GM18517 (cell line): ENCODE data around the gene PIAS1.
"Not testable (repeated sequence)": the region's sequence is repeated elsewhere in the genome, so short reads cannot be mapped to it uniquely, and the experiment has no call there.

ENCODE experiments used
- ATAC-seq: cut with Tn5 transposase; IDR thresholded peaks from one replicate; pipeline ENCODE4 v1.9.1; 2021; ENCODE audit warnings: mild to moderate bottlenecking, moderate library complexity; ENCODE audit not compliant: unreplicated experiment

PIAS1 gene

DNA sequence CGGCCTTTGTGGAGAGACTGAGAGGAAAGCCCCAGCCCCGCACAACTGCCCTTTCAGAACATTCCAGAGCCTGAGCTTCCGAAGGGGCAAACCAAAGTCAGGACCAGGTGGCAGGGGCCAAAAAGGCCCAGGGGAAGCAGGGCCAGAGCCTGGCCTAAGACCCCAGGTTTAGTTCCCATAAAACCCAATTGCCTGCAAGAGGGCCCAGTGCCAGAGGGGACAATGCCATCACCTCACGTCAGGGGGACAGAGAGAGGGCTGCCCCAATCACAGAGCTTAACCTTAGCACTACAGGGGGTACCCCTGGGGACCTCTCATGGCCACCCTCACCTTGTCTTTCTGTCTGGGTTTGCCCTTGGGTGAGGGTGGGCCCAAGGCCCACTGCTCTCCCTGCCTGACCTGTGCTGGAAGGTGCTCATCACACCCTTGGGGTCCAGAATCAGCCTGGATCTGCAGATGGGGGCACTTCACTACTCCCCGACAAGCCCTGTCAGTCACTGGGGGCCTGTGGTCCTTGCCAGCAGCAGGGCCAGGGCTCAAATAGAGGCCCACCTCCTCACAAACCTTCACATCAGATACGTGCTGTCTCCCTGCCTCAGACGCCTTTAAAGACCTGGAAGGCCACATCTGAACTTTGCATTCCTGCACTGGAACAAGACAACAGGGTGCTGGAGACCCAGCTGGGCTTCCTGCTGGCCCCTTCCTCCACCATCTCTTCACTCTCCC is 147.2 kb downstream of the PIAS1 start:
- ATAC-seq = no peak

DNA sequence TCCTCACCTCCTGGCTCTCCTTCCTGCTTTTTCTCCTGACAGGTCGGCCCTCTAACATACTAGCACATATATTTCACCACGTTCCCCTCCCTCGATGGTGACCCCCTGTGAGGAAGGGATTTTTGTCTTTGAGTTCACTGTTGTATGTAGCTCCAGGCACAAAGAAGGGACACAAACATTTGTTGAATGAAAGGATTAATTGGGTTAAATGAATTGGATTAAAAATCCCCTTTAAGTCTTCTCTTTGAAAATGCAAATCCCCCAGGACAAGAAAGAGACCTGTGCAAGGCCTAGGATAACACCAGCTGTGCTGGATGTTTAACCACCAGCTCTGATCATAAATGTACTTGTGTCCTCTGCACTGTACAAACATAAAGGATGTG is 147.8 kb downstream of the PIAS1 start:
- no peak for ATAC-seq

DNA sequence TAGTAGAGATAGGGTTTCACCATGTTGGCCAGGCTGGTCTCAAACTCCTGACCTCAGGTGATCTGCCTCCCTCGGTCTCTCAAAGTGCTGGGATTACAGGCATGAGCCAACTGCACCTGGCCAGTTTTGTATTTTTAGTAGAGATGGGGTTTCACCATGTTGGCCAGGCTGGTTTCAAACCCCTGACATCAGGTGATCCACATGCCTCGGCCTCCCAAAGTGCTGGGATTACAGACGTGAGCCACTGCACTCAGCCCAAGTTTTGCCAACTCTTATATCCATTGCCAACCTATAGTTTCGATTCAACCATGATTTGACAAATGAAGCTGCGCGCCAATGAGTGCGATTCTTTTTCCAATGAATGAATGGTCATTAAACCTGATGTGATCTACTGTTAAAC is 148.9 kb downstream of the PIAS1 start:
- ATAC-seq = not testable (repeated sequence)

DNA sequence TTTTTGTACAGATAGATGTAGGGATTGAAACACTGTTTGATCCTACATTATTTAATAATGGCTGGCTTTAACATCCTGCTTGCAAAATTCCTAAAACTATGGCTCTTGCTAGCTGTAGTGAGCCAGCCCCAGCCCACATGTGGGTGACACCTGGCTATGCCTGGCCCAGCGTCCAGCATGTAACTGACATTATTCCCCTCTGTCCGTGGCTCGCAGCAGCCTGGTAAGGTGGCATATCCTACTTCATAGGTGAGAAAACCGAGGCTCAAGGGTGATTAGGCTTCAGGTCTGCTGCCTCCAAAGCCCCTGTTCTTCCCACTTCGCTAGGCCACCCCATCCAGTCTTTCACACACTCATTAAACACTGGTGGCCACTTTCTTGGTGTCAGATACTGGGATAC is 149.4 kb downstream of the PIAS1 start:
- no peak for ATAC-seq

DNA sequence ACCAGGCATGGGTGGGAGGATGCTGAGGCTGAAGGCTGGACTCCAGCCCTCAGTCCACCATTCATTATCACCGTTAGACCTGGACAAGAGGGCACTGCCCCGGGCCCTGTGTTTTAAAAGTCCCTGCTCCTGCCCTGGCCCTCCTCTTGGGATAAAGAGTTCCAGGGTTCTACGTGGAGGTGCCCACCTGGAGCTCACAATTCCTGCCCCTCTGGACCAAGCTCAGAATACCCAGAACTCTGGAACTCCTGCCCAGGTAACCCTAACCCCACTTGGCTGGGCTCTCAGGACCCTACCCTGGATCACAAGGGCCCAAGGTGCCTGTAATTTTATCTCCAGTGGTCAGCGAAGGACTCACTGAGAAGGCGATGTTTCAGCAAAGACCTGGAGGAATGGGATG is 149.8 kb downstream of the PIAS1 start:
- no peak for ATAC-seq

DNA sequence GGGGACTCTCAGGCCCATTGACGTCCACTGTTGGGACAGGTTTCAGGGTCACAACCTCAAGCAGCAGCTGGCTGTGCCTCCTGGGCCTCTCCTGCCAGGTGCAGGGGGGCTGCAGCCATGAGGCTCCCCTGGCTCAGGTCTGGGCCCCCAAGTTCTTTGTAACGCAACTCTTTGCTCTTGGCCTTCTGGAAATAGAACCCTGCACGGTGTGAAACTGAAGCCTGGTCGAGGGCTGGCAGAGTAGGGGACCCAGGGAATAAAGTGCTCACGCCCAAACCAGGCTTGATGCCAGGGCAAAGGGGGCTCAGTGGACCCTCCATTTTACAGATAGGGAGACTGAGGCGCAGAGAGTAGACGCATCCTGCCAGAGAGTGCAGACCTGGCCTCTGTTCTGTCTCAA is 150.2 kb downstream of the PIAS1 start:
- no peak for ATAC-seq

DNA sequence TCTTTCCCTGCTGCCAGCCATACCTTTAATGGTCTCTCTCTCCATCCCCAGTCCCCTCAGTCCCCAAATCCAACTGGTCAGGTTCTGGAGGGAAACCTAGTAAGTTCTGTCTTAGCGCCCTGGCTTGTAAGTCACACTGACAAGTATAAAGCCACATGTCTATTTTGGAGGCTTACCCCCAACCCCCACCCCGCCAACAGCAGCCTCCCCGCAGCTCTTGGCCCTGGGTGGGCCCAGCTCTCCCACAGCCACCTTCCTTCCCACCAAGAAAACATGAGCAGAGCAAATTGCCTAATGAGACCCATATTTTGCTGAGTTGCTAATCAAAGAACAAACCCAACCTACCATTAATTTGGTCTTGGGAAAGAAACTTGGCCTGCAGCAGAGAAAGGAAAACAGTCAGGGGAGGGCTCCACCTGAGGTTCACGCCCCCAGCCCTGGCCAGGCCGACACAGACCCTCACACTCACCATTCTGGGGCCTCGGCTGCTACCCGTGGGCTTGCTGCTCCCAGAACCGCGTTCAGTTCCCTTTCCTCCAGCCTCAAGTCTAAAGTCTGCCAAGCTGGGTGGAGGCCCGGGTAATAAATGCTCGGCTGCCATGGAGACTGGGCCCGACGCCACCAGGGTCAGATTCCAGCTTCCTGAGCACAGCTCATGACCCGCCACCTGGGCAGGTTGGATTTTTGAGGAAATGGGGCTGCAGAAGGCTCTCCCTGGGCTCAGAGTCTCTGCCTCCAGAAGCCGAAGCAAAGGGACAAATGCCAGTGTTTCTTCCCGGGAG is 150.9 kb downstream of the PIAS1 start, which contains the start of gene CALML4:
TSS of gene CALML4 (minus strand) at position 557 of the 782 bp plus-strand sequence. CDS start at position 472, 85 bp downstream.
- ATAC-seq = no peak

DNA sequence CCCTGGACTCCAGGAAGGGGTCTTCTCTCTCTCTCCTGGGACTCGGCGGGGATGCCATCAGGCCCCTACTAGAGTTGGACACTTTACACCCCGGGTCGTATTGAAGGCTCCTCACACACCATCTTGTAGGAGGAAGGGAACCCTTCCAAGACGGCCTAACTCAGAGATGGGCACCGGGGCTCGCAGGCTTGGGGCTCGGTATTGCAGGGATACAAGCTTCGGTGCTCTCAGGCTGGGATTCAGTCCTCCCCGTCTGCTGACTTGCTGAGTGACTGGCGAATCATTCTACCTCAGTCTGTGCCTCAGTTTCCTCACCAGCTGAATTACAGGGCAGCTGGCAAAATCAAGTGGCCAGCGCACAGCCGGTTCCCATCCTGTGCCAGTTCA is 151.4 kb downstream of the PIAS1 start:
- ATAC-seq = no peak

DNA sequence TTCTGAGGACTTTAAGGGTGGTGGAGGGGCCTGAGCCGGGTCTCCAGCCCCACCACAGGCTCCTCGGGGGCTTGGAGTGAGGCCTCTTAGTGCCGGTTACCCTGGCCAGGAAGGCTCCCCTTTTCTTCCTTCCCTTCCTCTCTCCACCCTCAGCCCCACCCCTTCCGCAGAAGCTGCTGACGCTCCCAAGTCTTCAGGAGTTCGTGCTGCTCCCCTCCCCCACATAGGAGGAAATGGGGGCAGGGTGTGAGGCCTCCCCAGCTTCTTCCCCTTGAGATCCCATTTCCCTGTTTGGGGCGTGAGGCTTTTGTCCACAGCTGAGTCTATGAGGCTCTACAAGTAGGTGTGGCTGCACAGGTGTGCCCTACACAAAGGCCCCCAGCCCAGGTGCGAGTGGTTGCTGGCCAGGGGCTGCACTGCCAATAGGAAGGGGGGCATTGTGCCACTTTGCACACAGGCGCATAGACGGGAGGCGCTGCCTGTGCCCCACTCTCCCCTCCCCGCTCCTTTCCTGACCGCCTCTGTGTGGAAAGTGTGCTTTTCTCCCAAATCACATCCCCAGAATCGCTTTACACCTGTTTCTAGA is 151.9 kb downstream of the PIAS1 start:
- no peak for ATAC-seq

DNA sequence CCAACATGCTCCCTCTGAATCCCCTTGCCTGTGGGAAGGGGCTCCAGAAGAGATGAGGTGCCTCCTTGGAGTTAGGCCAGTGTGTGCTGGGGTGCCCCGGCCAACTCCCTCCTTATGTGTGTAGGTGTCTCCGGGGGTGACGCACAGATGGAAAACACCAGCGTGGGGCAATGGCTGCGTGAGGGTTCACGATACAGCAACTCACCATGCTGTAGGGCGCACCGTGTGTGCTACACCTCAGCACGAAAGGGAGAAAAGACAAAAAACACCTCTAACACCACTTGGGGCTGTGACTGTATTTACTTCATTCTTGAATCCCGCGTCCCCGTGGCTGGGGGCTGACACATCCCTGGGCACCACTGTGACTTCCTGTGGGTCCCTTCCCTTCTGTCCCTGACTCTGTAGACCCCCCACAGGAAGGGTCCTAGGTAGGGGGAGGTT is 152.6 kb downstream of the PIAS1 start:
- no peak for ATAC-seq

DNA sequence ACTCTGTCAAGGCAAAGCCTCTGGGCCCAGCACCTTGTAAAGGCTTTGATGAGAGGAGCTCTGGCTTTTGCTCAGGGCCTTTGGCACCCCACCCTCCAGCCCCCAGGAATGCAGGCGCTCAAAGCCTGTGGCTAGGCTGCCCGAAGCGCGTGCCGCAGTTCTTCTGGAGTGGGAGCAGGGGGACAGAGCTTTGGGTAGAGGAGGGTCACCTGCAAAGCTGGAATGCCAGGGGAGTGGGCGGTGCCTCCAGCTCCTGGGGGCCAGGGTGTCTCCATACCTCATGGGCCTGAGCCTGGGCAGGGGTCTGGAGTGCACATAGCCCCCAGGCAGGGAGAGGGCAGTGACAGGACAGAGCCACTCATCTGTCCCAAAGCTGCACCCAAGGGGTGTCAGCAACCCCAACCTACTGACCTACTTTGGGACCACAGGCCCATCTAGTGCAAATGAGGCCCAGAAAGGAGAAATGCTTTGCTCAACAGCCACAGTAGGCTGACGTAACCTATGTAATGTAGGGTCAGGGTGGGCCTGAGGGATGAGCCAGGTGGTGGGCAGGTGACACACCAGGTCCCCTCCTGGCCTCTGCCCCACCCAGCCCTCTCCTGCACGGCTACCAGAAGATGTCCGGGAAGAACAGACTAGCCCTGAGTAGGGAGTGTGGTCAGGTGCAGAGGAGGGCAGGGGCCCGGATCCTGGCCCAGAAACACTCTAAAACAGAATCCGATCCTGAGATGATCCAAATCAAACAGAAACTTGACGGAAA is 153.2 kb downstream of the PIAS1 start:
- ATAC-seq = no peak

DNA sequence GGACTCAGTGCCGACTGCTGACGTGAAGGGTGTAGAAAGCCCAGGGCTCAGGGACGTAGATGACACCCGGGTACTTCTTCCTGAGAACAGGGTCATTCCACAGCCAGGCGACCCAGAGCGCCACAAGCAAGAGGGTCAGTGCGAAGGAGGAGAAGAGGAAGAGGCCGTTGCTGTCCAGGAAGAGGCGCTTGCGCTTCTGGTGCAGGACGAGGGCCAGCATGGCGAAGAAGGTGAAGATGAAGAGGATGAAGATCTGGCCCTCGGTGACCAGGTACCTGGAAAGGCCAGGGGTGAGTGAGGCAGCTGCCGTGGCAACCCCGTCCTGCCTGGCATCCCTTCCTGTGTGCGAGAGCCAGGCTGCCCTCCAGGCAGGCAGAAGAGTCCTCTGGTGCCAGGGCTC is 154.0 kb downstream of the PIAS1 start:
- ATAC-seq = no peak

DNA sequence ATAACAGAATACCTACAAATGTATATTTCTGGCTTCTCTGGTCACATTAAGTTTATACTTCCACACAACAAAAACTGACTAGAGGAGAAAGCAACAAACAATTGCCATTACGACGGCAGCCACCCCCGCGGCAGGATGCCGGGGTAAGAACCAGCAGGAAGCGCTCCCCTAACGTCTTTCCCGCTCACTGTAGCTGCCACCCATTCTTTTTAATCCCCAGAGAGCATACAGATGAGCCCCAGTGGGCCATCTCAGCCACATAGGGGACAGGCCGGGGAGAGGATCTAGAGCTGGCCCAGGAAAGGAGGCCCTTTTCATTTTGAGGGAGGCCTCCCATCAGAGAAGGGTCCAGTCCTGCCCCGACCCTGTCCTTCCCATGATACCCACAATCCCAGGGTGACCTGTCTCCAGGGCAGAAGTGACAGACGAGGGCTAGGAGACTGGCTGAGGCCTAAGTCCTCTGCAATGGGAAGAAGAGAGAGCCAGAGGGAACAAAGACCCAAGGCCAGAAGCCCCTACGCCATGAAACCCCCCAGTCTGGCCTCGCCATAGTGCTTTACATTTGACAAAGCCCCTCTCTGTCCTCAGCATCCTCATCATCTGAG is 154.6 kb downstream of the PIAS1 start:
- no peak for ATAC-seq

DNA sequence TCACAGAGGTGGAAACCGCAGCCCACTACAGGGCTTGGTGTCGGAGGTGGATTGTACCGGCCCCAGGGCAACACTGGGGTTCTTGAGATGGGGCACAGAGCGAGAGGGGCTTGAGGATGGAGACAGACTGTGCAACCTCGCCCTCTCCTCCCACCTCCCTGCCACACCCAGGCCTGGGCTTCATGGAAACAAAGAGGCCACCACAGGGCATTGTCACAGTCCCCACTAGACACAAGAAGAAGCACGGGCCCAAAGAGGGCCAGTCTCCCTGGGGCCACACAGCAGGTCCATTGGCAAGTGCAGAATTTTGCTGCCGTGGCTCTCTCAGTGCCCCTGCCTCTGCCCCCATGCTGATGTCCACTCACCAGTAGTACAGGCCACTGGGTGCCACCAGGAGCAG is 155.2 kb downstream of the PIAS1 start:
- no peak for ATAC-seq

DNA sequence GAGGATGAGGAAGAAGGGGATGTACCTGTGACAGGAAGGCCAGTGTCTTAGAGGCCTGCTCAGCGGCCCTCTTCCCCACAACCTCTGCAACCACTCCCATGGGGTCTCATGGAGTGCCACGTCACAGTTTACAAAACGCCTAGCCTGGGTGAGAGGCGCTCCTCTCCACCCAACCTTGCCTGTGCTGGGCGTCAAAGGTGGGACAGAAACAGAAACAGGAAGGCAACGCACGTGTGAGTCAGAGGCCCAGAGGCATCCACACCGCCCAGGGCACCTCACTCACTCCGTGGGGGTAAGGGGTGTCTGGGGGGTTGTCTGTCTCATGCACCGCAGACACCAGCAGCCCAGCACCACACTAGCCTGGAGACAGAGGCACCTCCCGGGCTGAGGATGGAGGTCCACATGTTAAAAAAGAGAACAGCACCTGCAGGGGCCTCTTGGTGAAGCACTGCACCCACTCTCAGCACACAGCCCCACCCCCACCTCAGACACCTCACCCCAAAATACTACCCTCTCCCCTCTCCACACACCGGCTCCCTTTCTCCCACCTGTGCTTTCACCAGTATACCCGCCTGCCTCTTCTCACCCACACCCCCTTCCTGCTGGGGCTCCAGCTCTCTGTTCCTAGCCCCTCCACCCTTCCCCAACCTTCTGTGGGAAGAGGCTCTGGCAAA is 155.8 kb downstream of the PIAS1 start:
- no peak for ATAC-seq

DNA sequence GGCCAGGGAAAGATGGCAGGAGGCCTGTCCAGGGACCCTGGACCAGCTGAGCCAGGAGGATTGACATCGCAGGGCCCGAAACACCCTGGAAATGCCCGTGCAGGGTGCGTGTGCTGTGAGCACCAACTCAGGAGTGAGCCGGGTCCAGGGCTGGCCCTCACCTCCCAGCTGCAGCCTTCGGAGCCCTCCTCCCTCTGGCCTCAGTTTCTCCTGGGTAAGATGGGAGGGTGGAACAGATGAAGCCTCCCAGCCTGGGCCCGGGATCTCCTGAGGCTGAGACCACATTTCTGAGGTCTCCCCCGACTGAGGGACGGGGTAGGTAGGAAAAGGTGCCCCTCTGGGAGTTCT is 156.3 kb downstream of the PIAS1 start:
- ATAC-seq = no peak

DNA sequence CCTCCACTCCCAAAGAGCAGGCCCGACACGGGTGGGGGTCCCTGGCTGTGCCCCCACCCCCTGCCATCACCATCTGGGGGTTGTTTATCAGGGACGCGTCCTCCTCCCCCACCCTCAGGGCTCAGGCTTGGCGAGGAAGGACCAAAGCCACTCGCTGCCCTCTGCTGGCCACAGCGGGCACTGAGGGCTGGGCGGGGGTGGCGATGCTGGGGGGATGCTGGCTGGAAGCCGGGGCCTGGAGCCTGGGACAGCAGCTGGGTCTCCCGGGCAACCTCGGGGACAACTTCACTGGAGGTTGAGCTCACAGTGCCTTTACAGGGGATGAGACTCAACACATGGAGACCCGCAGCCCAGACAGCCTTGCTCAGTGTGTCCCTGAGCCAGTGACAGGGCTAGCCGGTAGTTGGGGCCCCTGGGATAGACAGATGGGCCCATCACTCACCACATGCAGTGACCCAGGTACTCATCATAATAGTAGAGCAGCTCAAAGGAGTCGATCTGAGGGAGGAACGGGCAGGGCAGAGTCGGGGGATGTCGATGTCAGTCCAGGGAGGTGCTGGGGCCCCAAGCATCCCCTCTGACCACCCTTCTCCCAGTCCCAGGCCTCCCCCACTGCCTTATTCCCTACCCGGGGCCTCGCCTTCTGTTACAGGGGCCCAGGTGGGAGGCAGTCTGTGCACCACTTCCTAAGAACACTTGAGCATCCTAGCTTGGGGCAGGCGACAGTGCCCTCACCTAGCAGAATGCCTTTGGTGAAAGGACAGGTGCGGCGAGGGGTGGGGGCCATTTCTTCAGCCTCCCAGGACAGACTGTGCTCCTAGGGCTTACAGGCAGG is 156.9 kb downstream of the PIAS1 start:
- no peak for ATAC-seq

DNA sequence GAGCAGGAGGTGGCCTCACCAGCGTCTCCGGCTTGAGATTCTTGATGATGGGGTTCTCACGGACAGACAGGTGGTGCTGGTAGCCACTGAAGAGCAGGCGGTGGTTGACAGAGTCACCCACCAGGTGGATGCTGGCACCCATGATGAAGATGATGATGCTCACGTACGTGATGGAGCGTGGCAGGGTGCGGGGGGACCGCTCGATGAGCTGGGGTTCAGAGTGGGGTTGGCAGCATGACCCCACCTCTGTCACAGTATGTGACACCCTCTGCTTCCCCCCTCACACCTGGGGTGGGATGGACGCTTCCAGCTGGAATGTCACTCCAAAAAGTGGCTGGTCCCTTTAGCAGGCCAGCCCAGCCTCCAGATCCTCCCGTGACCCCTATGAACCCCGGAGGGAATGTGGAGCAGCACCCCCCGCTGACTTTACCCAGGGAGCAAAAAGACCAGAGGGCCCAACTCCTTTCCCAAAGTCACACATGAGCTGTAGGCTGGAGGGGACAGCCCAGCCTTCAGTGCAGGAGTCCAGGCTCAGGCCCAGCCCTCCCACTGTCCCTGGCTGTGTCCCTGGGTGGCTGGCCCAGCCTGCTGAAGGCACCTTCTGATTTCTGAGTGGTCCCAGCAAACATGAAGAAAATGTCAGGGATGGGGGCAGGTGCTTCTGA is 157.7 kb downstream of the PIAS1 start:
- ATAC-seq = no peak

DNA sequence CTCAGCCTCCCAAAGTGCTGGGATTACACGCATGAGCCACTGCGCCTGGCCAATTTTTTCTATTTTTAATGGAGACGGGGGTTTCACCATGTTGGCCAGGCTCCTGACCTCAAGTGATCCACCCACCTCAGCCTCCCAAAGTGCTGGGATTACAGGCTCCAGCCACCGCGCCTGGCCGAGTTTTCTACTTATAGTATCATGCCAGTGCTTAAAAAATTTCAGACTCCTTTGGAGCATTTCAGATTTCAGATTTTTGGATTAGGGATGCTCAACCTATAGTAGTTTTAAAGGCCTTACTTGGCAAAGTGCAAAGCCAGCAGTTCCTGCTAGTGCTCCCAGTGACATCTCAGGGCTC is 159.4 kb downstream of the PIAS1 start:
- ATAC-seq = not testable (repeated sequence)
